PC-3 (cell line): Measurements from ENCODE around the gene SPARC. TPM values are rescaled to one million over a fixed set of nuclear protein-coding genes. Genes with fewer than 3 reads are reported as not detected.

Source experiments
- ATAC-seq: fragments of 200-7000 bp; cut with Tn5 transposase; 2 replicates; pipeline ENCODE4 v1.9.1; 2020; ENCODE audit warnings: mild to moderate bottlenecking, moderate library complexity
- BruUV-seq: library from RNA; stranded (reverse); fragments of 400-500 nt; replicated peaks from 2 replicates; lab custom pipeline; 2021; lab: Mats Ljungman, UMichigan
- CTCF ChIA-PET: fragments of 300-600 bp; sonication (Branson Sonifier 250); formaldehyde crosslinking; loops from one replicate; lab custom pipeline; 2022; ENCODE audit warnings: antibody characterized with exemption; lab: Charles Lee
- POLR2A ChIA-PET: fragments of 300-600 bp; sonication (Branson Sonifier 250); formaldehyde crosslinking; loops from one replicate; lab custom pipeline; 2022; ENCODE audit warnings: antibody characterized with exemption; ENCODE audit not compliant: unreplicated experiment; lab: Charles Lee
- DNase-seq: peaks from one replicate; pipeline ENCODE4 v3.0.0-alpha.2; 2015
- H2AFZ ChIP-seq: fragments of 300-600 bp; sonication (generic); 2 replicates; pipeline ENCODE4 v1.6.0; 2016; ENCODE audit warnings: antibody characterized with exemption, low read length
- H3F3A ChIP-seq: fragments of 300-600 bp; sonication (generic); one replicate; pipeline ENCODE4 v1.6.0; 2017; ENCODE audit warnings: antibody characterized with exemption, low read length, control low read depth, mild to moderate bottlenecking; ENCODE audit not compliant: unreplicated experiment
- H3K27ac ChIP-seq: fragments of 300-600 bp; sonication (generic); 2 replicates; pipeline ENCODE4 v1.5.1; 2016; ENCODE audit warnings: mild to moderate bottlenecking, low read length
- H3K27me3 ChIP-seq: fragments of 300-600 bp; sonication (generic); 2 replicates; pipeline ENCODE4 v1.6.1; 2016; ENCODE audit warnings: low read length, mixed read lengths
- H3K36me3 ChIP-seq: fragments of 300-600 bp; sonication (generic); 2 replicates; pipeline ENCODE4 v1.6.1; 2016; ENCODE audit warnings: low read depth, mixed run types, low read length, mixed read lengths
- H3K4me1 ChIP-seq: fragments of 300-600 bp; sonication (generic); 2 replicates; pipeline ENCODE4 v1.5.1; 2016; ENCODE audit warnings: low read length; ENCODE audit not compliant: insufficient read depth
- H3K4me2 ChIP-seq: fragments of 300-600 bp; sonication (generic); 2 replicates; pipeline ENCODE4 v1.6.0; 2016; ENCODE audit warnings: low read length
- H3K4me3 ChIP-seq: fragments of 300-600 bp; sonication (generic); 2 replicates; pipeline ENCODE4 v1.5.1; 2016; ENCODE audit warnings: mild to moderate bottlenecking, low read length, mixed read lengths
- H3K79me2 ChIP-seq: fragments of 300-600 bp; sonication (generic); 2 replicates; pipeline ENCODE4 v1.6.1; 2017; ENCODE audit warnings: low read length, mixed read lengths
- H3K9ac ChIP-seq: fragments of 300-600 bp; sonication (generic); 2 replicates; pipeline ENCODE4 v1.6.0; 2016; ENCODE audit warnings: mild to moderate bottlenecking, low read length
- H3K9me2 ChIP-seq: fragments of 300-600 bp; sonication (generic); replicated peaks from 2 replicates; pipeline ENCODE4 v1.6.1; 2016; ENCODE audit warnings: mixed run types, low read length, mixed read lengths
- H3K9me3 ChIP-seq: fragments of 300-600 bp; sonication (generic); 2 replicates; pipeline ENCODE4 v1.6.1; 2016; ENCODE audit warnings: low read length, mixed read lengths
- H4K20me1 ChIP-seq: fragments of 300-600 bp; sonication (generic); 2 replicates; pipeline ENCODE4 v1.6.1; 2016; ENCODE audit warnings: low read length, mixed read lengths
- EZH2 ChIP-seq: fragments of 300-600 bp; sonication (generic); IDR thresholded peaks from one replicate; pipeline ENCODE4 v1.6.1; 2017; ENCODE audit warnings: antibody characterized with exemption, mild to moderate bottlenecking, low read length; ENCODE audit not compliant: unreplicated experiment
- EZH2phosphoT487 ChIP-seq: fragments of 300-600 bp; sonication (generic); IDR thresholded peaks from 2 replicates; pipeline ENCODE4 v1.6.1; 2018; ENCODE audit warnings: mild to moderate bottlenecking, antibody characterized with exemption, low read length, borderline replicate concordance
- intact Hi-C: fragments of 100-400 bp; cut with micrococcal nuclease; formaldehyde crosslinking; loops from 2 replicates; pipeline ENCODE4 v1.9.0; 2023
- total RNA-seq: library from RNA; depleted of rRNA; stranded (reverse); fragments of >200 nt; gene quantifications from 2 replicates; pipeline ENCODE4 v1.2.3, GENCODE V29; 2014
- TF ChIP-seq, protein P1 (sequence below): fragments of 300-600 bp; sonication (generic); conservative IDR thresholded peaks from 2 replicates; pipeline ENCODE4 v1.5.1; 2017; ENCODE audit warnings: antibody characterized with exemption, low read depth, mild to moderate bottlenecking, low read length

Gene SPARC
- total RNA-seq, 1 experiment from 2014 or later: 2.7 TPM

DNA sequence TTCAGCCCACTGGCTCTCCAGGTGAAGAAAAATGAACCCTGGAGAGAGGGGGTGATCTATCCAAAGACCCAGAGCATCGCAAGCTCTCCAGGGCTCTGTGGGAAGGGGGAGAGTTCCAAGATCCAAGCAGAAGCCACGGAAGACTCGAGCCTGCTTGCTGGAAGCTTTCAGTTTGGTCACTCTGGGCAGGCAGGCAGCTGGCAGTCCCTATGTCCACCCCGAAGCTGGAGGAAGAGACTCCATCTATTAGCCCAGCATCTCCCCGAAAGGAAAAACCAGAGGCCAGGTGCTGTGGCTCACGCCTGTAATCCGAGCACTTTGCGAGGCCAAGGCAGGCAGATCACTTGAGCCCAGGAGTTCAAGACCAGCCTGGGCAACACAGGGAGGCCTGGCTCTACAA lies 10.7 kb upstream of the SPARC start:
- no peak for ATAC-seq
- H3K9ac ChIP-seq: no peak overlapping the region
- H3K9me3 ChIP-seq: no peaks in the 10 kb centered on the region
- H2AFZ ChIP-seq: no peak overlapping the region
- H4K20me1 ChIP-seq: no peaks in the 10 kb centered on the region
- H3K4me2 ChIP-seq: no peak overlapping the region
- no peaks in the 10 kb centered on the region for H3K79me2 ChIP-seq
- ChIA-PET POLR2A (no interaction called here), CTCF (no interaction called here)
- TF ChIP-seq EZH2phosphoT487 (no peak), EZH2 (no peak)
- TF ChIP-seq, protein P1, sequence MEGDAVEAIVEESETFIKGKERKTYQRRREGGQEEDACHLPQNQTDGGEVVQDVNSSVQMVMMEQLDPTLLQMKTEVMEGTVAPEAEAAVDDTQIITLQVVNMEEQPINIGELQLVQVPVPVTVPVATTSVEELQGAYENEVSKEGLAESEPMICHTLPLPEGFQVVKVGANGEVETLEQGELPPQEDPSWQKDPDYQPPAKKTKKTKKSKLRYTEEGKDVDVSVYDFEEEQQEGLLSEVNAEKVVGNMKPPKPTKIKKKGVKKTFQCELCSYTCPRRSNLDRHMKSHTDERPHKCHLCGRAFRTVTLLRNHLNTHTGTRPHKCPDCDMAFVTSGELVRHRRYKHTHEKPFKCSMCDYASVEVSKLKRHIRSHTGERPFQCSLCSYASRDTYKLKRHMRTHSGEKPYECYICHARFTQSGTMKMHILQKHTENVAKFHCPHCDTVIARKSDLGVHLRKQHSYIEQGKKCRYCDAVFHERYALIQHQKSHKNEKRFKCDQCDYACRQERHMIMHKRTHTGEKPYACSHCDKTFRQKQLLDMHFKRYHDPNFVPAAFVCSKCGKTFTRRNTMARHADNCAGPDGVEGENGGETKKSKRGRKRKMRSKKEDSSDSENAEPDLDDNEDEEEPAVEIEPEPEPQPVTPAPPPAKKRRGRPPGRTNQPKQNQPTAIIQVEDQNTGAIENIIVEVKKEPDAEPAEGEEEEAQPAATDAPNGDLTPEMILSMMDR: no peak
- H3F3A ChIP-seq: no peaks in the 10 kb centered on the region
- no peak for DNase-seq
- H3K36me3 ChIP-seq: no peaks in the 10 kb centered on the region
- intact Hi-C loops: no loop called here
- H3K4me1 ChIP-seq: peaks cover 16% of the 10 kb centered on the region
- H3K27ac ChIP-seq: no peak overlapping the region
- BruUV-seq: no TSS peak
- H3K27me3 ChIP-seq: no peaks in the 10 kb centered on the region
- H3K9me2 ChIP-seq: no peaks in the 10 kb centered on the region
- no peak overlapping the region for H3K4me3 ChIP-seq

DNA sequence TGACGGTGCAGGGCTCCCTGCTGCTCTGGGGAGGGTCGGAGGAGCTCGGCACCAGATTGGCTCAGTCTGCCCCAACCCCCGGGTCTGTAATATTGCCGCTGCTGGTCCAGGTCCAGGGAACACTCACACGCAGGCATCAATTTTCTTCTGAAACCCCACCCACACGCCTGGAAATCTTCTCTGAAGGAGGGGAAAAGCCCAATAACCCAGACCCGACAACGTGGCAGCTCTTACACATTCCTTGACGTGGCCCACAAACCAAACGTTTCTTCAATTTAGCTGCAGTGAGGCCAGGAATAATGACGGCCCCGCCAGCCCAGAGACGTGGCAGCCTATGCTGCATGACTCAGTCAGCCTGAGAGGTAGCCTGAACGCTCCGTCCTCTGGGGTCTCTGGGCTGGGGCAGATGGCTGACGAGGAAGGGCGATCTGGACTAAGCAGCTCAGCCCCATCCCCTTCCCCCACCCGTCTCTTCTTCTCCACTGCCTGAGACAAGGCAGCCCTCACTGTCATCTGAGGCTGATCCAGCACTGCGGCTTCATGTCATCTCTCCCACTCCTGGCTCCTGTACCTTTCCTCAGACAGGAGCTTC lies 9.9 kb upstream of the SPARC start:
- intact Hi-C loops: no loop called here

DNA sequence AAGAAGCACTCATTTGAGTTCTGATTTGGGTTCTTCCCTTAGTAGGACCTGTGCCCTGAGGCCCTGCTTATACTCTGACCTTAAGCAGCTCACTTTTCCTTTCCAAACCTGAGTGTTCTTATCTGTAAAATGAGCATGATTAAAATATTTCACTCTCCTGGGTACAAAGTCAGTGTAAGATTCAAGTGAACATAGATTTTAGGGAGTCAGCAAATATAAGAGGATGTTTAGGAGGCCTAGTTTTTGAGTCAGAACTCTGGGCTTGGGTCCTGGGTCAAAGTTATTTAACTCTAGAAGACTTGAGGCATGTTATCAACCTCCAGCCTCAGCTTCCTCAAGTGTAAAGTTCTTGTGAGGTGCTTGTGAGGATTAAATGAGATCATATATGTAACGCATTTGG lies 8.7 kb upstream of the SPARC start:
- DNase-seq (no peak), ATAC-seq (no peak)
- Histone ChIP-seq H3F3A (no peaks in the 10 kb centered on the region), H3K9me3 (no peaks in the 10 kb centered on the region), H3K4me3 (no peak overlapping the region), H3K9me2 (no peaks in the 10 kb centered on the region), H3K27ac (no peak overlapping the region), H3K27me3 (no peaks in the 10 kb centered on the region), H3K79me2 (no peaks in the 10 kb centered on the region), H3K36me3 (no peaks in the 10 kb centered on the region), H3K9ac (no peak overlapping the region), H3K4me2 (no peak overlapping the region), H4K20me1 (no peaks in the 10 kb centered on the region), H3K4me1 (peaks cover 25% of the 10 kb centered on the region), H2AFZ (no peak overlapping the region)
- CTCF ChIA-PET: no interaction called here
- intact Hi-C loops: no loop called here
- POLR2A ChIA-PET: no interaction called here
- BruUV-seq: no TSS peak
- TF ChIP-seq EZH2phosphoT487 (no peak), EZH2 (no peak)
- TF ChIP-seq, protein P1: no peak

More for the DNA sequence above, 9.9 kb upstream of the SPARC start:
- DNase-seq (no peak), ATAC-seq (no peak)
- Histone ChIP-seq H3K27me3 (no peaks in the 10 kb centered on the region), H3K9ac (no peak overlapping the region), H3K4me2 (no peak overlapping the region), H3K36me3 (no peaks in the 10 kb centered on the region), H3K9me2 (no peaks in the 10 kb centered on the region), H3K27ac (no peak overlapping the region), H3K4me1 (peaks cover 25% of the 10 kb centered on the region), H4K20me1 (no peaks in the 10 kb centered on the region), H2AFZ (no peak overlapping the region), H3K79me2 (no peaks in the 10 kb centered on the region), H3K4me3 (no peak overlapping the region), H3K9me3 (no peaks in the 10 kb centered on the region), H3F3A (no peaks in the 10 kb centered on the region)
- no TSS peak for BruUV-seq
- TF ChIP-seq EZH2 (no peak), EZH2phosphoT487 (no peak)
- TF ChIP-seq, protein P1: no peak
- CTCF ChIA-PET: no interaction called here
- POLR2A ChIA-PET: no interaction called here
